ENCODE data around the gene ADGRD2.

Gene ADGRD2

DNA sequence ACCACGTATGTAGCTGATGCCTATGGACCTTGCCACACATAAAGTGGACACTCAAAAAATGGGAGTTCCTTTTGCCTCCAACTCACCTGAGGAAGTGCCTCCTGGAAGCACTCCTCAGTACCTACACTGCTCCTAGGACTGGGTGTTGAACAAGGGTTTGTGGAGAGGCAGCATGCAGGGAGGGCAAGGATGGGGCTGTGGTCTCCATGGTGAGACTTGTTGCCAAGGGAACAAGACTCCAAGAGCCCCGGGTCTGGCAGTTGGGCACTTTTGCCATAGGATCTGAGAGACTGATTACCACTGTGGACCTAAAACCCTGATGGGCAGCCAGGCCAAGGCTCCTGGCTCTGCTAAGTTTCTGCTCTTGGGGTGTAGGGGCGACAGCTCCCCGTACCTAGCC lies 63.9 kb downstream of the ADGRD2 start:
- no peak for DNase-seq

DNA sequence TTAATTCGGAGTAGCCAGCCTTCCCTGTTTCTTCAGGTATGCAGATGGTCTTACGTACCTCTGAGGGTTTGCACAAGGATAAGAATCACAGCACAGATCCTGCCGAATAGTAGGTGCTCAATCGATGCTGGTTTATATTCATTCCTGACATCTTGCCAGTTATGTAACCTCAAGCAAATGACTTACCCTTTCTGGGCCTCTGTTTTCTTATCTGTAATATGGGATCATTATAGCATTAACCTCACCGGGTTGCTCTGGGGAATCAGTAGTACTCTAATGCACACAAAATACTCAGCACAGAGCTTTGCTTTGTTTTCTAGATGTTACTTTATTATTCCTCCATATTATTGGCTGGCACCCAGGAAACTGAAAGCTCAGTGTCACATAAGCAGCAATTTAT lies 64.6 kb downstream of the ADGRD2 start:
- DNase-seq = no peak

DNA sequence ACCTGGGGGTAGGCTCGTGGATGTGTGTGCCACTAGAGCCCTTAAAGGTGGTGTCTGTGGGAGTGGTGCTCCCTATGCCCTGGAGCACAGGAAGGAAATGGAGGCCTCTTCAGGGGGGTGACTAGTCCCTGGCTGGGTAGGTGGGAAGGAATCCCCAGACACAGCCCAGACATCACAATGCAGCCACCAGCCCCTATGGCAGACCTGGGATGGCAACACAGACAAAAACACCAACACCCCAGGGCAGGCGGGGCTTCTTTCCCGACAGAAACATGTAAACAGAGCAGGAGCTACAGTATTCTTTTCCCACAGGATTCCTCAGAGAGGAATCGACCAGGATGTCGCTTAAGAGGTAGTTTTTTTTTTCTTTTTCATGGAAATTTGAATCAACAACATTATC lies 67.3 kb downstream of the ADGRD2 start:
- no peak for DNase-seq

DNA sequence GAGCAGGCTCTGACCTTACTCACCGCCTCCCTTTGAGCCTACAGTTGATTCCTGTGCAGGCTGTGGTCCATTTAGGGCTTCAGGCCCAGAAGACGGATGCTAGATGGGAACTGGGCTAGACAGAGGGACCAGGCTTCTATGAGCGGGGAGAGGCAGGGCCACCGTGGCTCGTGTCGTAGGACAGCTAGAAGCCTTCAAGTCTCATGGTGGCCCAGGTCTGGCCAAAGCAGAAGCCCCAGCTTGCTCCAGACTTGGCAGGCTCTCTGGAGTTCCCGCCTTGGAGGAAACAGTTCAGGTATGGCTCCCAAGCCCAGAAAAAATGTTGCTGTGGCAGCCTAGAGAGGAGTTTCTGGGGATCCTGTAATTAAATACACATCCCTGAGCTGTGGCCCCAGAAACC lies 67.9 kb downstream of the ADGRD2 start:
- DNase-seq = no peak

DNA sequence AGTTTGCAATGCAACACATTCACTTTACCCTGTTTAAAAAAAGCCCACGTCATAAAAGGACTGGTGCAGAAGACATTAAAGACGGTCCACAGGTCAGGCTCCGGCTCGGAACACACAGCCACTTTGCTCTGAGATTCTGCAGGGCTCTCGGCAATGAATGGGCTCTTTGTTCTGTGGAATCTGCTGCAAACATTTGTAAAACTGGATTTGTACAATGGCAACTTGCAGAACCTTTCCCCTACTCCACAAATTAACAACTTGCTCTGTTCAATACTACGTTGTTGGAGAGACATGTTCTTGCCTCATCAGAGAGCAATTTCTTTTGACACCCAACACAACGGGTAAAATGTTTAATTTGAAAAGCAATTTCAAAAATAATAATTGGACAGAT lies 70.0 kb downstream of the ADGRD2 start:
- no peak for DNase-seq

DNA sequence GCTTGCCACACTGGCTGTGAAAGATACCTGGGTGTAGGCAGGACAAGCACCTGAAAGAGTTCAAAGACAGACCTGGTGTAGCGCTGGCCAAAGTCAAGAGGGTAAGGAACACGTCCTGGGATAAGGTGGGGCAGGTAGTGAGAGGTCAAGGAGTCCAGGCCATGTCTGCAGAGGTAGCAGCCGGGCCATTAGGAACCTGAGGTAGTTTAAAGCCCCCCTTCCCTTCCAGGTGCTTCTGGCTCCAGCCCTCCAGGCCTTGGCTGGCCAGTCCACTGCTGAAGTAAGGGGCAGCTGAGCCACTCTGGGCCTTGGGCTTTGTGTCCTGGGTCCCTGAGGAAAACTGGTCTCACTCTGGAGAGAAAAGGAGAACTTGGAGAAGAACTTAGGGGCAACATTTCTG lies 70.9 kb downstream of the ADGRD2 start:
- no peak for DNase-seq

DNA sequence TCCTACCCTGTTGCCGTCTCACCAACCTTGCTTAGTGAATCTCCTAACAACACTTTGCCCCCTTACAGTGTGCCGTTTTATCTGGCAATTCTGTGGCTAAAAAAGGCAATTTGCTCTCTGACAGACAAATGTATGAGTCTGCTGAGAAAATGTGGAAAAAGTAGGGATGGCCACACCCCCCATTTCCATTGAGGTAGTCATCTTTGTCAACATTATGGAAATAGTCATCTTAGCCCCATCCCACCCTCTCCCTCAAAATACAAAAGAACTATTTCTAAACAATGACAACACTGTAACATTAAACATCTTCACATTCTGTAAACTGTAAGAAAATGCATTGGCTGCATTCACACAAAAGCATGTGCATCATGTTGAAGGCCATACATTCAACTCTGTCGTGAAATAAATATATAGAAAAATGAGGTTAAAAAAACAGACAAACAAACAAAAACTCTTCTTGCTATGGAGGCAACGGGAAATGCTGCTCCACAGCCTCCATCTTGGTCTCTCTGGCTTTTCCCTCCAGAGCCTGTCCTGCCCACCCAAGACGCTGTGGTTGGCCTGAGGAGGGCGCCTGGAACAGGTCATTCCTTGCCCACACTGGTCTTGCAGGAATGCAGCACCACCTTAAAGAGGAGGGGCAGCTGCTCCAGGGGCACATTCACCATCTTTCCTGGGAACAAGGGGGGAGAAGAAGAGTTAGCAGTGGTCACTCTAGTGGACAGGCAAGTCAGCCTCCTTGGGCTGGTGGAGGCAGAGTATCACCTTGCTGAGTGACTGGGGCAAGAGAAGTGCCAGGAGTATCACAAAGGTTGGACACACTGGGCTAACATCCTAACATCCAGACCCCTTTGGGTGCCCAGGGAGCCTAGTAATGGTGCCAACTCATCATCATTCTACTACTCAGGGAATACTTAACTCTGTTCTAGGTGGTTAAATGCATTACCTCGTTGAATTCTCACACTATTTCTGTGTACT lies 72.2 kb downstream of the ADGRD2 start:
- DNase-seq = no peak

DNA sequence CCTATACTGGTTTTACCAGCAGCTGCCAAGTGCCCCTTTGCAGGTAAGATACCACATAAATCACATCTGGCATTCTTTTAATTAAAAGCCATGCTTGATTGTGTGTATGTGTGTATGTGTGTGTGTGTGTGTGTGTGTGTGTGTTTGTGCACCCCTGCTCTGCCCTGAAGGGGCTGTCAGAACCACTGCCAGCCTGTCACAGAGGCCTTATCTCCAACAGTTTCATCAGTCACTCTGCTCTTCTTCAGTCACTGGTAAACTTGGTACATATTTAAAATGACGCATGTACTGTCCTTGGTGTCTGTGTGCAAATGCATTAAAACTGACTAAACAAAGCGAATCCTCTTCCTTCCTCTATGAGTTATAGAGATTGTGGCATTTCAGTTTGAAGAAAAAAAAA lies 75.9 kb downstream of the ADGRD2 start:
- no peak for DNase-seq

DNA sequence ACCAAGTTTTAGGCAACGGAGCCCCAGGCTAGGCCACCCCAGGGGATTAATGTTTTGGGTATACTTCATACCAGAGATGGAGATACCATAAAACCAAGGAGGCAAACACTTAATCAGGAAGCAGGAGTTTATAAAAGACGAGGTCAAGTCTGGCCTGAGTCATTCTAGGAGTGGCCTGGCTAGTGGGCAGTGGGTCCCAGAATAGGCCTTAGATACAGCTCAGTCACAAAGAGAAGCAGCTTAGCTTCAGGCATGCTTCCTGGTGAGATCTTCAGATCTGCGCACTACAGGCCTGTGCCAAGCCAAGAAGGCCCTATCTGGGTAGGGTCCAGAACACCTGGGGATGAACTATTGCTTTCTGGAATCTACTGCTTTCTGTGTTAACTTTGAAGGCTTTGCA lies 77.5 kb downstream of the ADGRD2 start:
- DNase-seq = no peak
